ENCODE data around the gene N4BP2.

Gene N4BP2

DNA sequence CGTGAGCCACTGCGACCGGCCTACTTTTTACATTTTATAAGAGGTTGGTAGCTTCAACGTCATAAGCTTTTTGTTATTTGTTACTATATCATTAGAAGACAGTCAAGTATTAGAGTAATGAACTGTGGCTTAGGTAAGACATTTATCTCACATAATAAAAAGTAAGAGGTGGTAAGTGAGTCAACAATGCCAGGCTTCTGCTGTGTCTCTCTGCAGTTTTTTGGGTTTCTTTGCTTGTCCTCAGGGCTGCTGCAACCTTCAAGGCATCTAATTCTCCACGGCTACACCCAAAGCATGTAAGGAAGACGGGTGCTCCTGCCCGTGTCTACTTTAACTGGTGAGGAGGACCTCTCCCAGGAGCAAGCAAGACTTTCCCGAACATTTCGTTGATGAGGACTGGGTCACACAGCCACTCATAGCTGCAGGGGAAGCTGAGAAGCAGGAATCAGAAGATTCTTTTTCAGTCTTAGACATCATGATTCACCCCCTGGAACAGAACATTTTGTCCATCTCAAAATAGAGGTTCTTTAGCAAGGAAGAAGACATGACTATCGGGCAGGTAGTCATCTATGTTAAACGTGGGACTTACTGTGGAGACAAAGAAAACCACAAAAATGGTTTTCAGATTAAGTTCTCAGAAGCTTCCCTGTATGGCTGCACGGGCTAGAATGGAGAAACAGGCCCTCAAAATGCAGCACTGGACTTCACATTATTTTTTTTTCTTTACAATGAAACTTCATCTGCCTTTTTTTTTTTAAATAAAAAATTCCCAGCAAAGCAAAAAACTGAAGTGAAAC lies 127.2 kb downstream of the N4BP2 start:
- peak in 1 of 2 experiments; percentile 9 for DNase-seq (ENCODE audit: low read depth in 1 of 2, low spot score in 1 of 2)
- Histone ChIP-seq H3K4me3 (replicated peaks; ENCODE audit: insufficient read depth, low read length) (no peak overlapping the region), H3K27ac (replicated peaks) (no peak overlapping the region; the same call in 1 of the 2 replicates)

DNA sequence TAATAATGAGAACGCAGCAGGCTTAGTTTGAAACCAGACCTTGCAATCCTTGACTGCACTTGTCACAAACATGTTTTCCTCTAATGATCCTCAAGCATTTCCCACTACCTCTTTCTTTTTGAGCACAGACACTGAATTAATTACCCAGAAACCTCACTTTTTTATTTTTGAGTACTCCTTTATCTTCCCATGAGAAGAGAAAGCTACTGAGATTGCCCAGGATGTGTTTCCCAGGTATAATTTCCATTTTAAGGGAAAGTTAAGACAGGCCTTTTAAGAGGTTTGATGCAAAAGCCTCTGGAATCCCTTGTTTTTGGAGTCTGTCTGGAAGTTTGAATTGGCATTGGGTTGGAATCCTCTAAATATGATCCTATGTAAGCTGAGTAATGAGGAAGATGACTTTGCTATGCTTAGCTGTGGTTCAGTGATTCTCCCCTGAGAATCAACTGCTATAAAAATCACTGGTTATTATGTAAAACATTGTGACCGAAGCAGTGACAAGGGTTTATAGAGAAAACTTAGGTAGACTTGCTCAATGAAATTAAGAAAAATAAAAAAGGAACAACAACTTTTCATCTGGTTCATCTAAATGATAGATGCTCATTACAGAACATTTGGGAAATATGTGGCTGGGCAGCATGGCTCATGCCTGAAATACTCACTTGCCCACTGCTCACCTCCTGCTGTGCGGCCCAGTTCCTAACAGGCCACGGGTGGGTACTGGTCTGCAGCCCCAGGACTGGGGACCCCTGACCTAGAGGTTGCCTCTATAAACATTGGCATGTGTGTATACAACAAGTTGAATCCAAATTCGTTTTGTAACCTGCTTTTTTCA lies 129.4 kb downstream of the N4BP2 start:
- no peak for DNase-seq (ENCODE audit: low read depth in 1 of 2, low spot score in 1 of 2)
- Histone ChIP-seq H3K4me3 (replicated peaks; ENCODE audit: insufficient read depth, low read length) (no peak overlapping the region), H3K27me3 (ENCODE audit: insufficient read depth, poor library complexity, severe bottlenecking) (no peaks in the 10 kb centered on the region), H3K27ac (replicated peaks) (no peak overlapping the region)
- TF ChIP-seq SPI1 (IDR thresholded peaks at IDR 0.05; ENCODE audit: borderline replicate concordance, low read depth) = no peak
- TF ChIP-seq POLR2AphosphoS5 (IDR thresholded peaks at IDR 0.05; ENCODE audit: low read depth) = no peak
- TF ChIP-seq GABPA (IDR thresholded peaks at IDR 0.05; ENCODE audit: low read depth) = no peak
- TF ChIP-seq, protein P1, sequence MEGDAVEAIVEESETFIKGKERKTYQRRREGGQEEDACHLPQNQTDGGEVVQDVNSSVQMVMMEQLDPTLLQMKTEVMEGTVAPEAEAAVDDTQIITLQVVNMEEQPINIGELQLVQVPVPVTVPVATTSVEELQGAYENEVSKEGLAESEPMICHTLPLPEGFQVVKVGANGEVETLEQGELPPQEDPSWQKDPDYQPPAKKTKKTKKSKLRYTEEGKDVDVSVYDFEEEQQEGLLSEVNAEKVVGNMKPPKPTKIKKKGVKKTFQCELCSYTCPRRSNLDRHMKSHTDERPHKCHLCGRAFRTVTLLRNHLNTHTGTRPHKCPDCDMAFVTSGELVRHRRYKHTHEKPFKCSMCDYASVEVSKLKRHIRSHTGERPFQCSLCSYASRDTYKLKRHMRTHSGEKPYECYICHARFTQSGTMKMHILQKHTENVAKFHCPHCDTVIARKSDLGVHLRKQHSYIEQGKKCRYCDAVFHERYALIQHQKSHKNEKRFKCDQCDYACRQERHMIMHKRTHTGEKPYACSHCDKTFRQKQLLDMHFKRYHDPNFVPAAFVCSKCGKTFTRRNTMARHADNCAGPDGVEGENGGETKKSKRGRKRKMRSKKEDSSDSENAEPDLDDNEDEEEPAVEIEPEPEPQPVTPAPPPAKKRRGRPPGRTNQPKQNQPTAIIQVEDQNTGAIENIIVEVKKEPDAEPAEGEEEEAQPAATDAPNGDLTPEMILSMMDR (IDR thresholded peaks at IDR 0.05; ENCODE audit: insufficient read depth, low read length) = no peak
- TF ChIP-seq, protein P2, sequence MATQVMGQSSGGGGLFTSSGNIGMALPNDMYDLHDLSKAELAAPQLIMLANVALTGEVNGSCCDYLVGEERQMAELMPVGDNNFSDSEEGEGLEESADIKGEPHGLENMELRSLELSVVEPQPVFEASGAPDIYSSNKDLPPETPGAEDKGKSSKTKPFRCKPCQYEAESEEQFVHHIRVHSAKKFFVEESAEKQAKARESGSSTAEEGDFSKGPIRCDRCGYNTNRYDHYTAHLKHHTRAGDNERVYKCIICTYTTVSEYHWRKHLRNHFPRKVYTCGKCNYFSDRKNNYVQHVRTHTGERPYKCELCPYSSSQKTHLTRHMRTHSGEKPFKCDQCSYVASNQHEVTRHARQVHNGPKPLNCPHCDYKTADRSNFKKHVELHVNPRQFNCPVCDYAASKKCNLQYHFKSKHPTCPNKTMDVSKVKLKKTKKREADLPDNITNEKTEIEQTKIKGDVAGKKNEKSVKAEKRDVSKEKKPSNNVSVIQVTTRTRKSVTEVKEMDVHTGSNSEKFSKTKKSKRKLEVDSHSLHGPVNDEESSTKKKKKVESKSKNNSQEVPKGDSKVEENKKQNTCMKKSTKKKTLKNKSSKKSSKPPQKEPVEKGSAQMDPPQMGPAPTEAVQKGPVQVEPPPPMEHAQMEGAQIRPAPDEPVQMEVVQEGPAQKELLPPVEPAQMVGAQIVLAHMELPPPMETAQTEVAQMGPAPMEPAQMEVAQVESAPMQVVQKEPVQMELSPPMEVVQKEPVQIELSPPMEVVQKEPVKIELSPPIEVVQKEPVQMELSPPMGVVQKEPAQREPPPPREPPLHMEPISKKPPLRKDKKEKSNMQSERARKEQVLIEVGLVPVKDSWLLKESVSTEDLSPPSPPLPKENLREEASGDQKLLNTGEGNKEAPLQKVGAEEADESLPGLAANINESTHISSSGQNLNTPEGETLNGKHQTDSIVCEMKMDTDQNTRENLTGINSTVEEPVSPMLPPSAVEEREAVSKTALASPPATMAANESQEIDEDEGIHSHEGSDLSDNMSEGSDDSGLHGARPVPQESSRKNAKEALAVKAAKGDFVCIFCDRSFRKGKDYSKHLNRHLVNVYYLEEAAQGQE (IDR thresholded peaks at IDR 0.05; ENCODE audit: insufficient replicate concordance, low read depth) = no peak

More for the DNA sequence above, 127.2 kb downstream of the N4BP2 start:
- no peaks in the 10 kb centered on the region for H3K27me3 ChIP-seq (ENCODE audit: insufficient read depth, poor library complexity, severe bottlenecking)
- TF ChIP-seq POLR2AphosphoS5 (IDR thresholded peaks at IDR 0.05; ENCODE audit: low read depth) (no peak), GABPA (IDR thresholded peaks at IDR 0.05; ENCODE audit: low read depth) (no peak), SPI1 (IDR thresholded peaks at IDR 0.05; ENCODE audit: borderline replicate concordance, low read depth) (no peak)
- TF ChIP-seq, protein P2 (IDR thresholded peaks at IDR 0.05; ENCODE audit: insufficient replicate concordance, low read depth) = no peak
- TF ChIP-seq, protein P1 (IDR thresholded peaks at IDR 0.05; ENCODE audit: insufficient read depth, low read length) = no peak

DNA sequence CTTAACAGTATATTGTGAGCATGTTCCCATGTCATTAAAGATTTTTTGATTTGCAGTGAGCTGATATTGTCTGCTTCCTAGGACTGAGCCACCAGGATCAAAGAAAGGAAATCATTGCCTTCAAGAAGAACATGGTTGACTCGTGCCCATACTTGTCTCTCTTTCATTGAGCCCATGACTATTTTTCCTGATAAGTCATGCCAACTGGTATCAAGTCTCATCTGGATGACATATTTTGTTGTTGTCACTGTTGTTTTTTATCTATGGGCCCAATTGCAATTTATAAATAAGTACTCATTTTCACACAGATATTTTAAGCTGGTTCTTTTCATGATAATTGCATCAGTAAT lies 130.0 kb downstream of the N4BP2 start:
- no peak for DNase-seq (ENCODE audit: low read depth in 1 of 2, low spot score in 1 of 2)
- TF ChIP-seq, protein P2 (IDR thresholded peaks at IDR 0.05; ENCODE audit: insufficient replicate concordance, low read depth) = no peak
- no peak for TF ChIP-seq POLR2AphosphoS5 (IDR thresholded peaks at IDR 0.05; ENCODE audit: low read depth)
- TF ChIP-seq, protein P1 (IDR thresholded peaks at IDR 0.05; ENCODE audit: insufficient read depth, low read length) = no peak
- TF ChIP-seq GABPA (IDR thresholded peaks at IDR 0.05; ENCODE audit: low read depth) = no peak
- TF ChIP-seq SPI1 (IDR thresholded peaks at IDR 0.05; ENCODE audit: borderline replicate concordance, low read depth) = no peak
- H3K27ac ChIP-seq (replicated peaks) = no peak overlapping the region
- H3K27me3 ChIP-seq (ENCODE audit: insufficient read depth, poor library complexity, severe bottlenecking) = no peaks in the 10 kb centered on the region
- H3K4me3 ChIP-seq (replicated peaks; ENCODE audit: insufficient read depth, low read length) = no peak overlapping the region
